HepG2 (cell line): ENCODE results near the gene ITPK1. TPM values are rescaled to one million over a fixed set of nuclear protein-coding genes. Genes with fewer than 3 reads are reported as not detected.

Source experiments
- ARID5B ChIP-seq: IDR thresholded peaks from 2 replicates; pipeline ENCODE4 v1.4.0; 2020; ENCODE audit warnings: mild to moderate bottlenecking, missing genetic modification reagents
- DNMT3B ChIP-seq: conservative IDR thresholded peaks from 2 replicates; pipeline ENCODE4 v1.6.1; 2016; ENCODE audit warnings: missing biosample characterization, control low read depth
- EED ChIP-seq: sonication (generic); formaldehyde crosslinking; IDR thresholded peaks from 2 replicates; pipeline ENCODE4 v1.5.0; 2020; ENCODE audit warnings: mild to moderate bottlenecking, missing genetic modification reagents
- HIC2 ChIP-seq: sonication (generic); formaldehyde crosslinking; IDR thresholded peaks from 2 replicates; pipeline ENCODE4 v1.9.0; 2022; ENCODE audit warnings: low read depth, missing genetic modification reagents
- ISL2 ChIP-seq: sonication (generic); formaldehyde crosslinking; IDR thresholded peaks from 2 replicates; pipeline ENCODE4 v1.5.0; 2020; ENCODE audit warnings: missing genetic modification reagents
- KAT8 ChIP-seq: IDR thresholded peaks from 2 replicates; pipeline ENCODE4 v1.6.1; 2016; ENCODE audit warnings: missing genetic modification reagents, missing compliant biosample characterization
- KLF11 ChIP-seq: IDR thresholded peaks from 2 replicates; pipeline ENCODE4 v1.6.1; 2016; ENCODE audit warnings: missing compliant biosample characterization
- KLF16 ChIP-seq, 2 experiments: sonication (generic) in 1 of 2; formaldehyde crosslinking in 1 of 2; IDR thresholded peaks; 2 replicates each; pipeline versions ENCODE4 v1.6.1 to v1.8.0; 2016 to 2023; ENCODE audit warnings: missing genetic modification reagents in 2 of 2, missing compliant biosample characterization in 1 of 2
- MEIS2 ChIP-seq: sonication (generic); formaldehyde crosslinking; IDR thresholded peaks from 2 replicates; pipeline ENCODE4 v1.9.0; 2021; ENCODE audit warnings: mild to moderate bottlenecking, missing genetic modification reagents
- MTF2 ChIP-seq: sonication (generic); formaldehyde crosslinking; IDR thresholded peaks from 2 replicates; pipeline ENCODE4 v1.5.0; 2020; ENCODE audit warnings: missing genetic modification reagents, borderline replicate concordance
- PAF1 ChIP-seq: IDR thresholded peaks from 2 replicates; pipeline ENCODE4 v1.6.1; 2016; ENCODE audit warnings: missing genetic modification reagents, missing compliant biosample characterization
- PRPF4 ChIP-seq: fragments of 200-400 bp; formaldehyde crosslinking; IDR thresholded peaks from 2 replicates; pipeline ENCODE4 v1.6.1; 2016; ENCODE audit warnings: low read length, low read depth; ENCODE audit not compliant: poor library complexity, severe bottlenecking
- SP4 ChIP-seq: sonication (generic); formaldehyde crosslinking; IDR thresholded peaks from 2 replicates; pipeline ENCODE4 v1.8.1; 2023; ENCODE audit warnings: mild to moderate bottlenecking, missing genetic modification reagents
- TARDBP ChIP-seq: sonication (generic); formaldehyde crosslinking; IDR thresholded peaks from 2 replicates; pipeline ENCODE4 v1.8.0; 2022; ENCODE audit warnings: mild to moderate bottlenecking, missing genetic modification reagents
- ZBTB14 ChIP-seq: sonication (generic); formaldehyde crosslinking; IDR thresholded peaks from 2 replicates; pipeline ENCODE4 v1.4.0; 2020; ENCODE audit warnings: missing genetic modification reagents
- ZMYM3 ChIP-seq: sonication (generic); formaldehyde crosslinking; IDR thresholded peaks from 2 replicates; pipeline ENCODE4 v1.5.1; 2020; ENCODE audit warnings: mild to moderate bottlenecking, missing genetic modification reagents
- ZNF343 ChIP-seq: sonication (generic); formaldehyde crosslinking; IDR thresholded peaks from 2 replicates; pipeline ENCODE4 v1.4.0; 2020; ENCODE audit warnings: mild to moderate bottlenecking, missing genetic modification reagents
- ZNF609 ChIP-seq: sonication (generic); formaldehyde crosslinking; IDR thresholded peaks from 2 replicates; pipeline ENCODE4 v1.4.0; 2020; ENCODE audit warnings: mild to moderate bottlenecking, missing genetic modification reagents, borderline replicate concordance
- ZNF629 ChIP-seq: sonication (generic); formaldehyde crosslinking; conservative IDR thresholded peaks from 2 replicates; pipeline ENCODE4 v1.5.0; 2020; ENCODE audit warnings: missing genetic modification reagents
- ZNF788 ChIP-seq: sonication (generic); formaldehyde crosslinking; IDR thresholded peaks from 2 replicates; pipeline ENCODE4 v1.5.0; 2020; ENCODE audit warnings: mild to moderate bottlenecking, missing genetic modification reagents, borderline replicate concordance
- polyA plus RNA-seq, 8 experiments: library from polyadenylated mRNA; depleted of rRNA in 3 of 8; stranded (reverse) in 7 of 8; unstranded in 1 of 8; fragments of >200 nt; fragmentation: Illumina TruSeq in 4 of 8; extraction: Trizol in 4 of 8; gene quantifications; 2 replicates each; pipeline versions ENCODE4 v1.2.1 to v1.2.3, GENCODE V29; 2011 to 2016; ENCODE audit warnings: low read depth in 4 of 8, missing spikeins in 1 of 8, mixed read lengths in 1 of 8; ENCODE audit not compliant: insufficient read depth in 1 of 8
- total RNA-seq, 5 experiments: library from RNA; depleted of rRNA; stranded (reverse); fragments of >200 nt; fragmentation: Illumina TruSeq; extraction: Trizol; gene quantifications; 2 replicates each; pipeline ENCODE4 v1.2.3, GENCODE V29; 2016; ENCODE audit warnings: low read depth in 1 of 5

ITPK1 gene
- total and polyA plus RNA-seq, 2 of the 13 experiments (the other 11 are each of a cell fraction or from before 2014, with no cell fraction given) = 20.5 to 47.5 TPM

- TF ChIP-seq TARDBP = peak; percentile 96
- TF ChIP-seq MTF2 (CRISPR knock-in tag) = no peak
- no peak for TF ChIP-seq DNMT3B (CRISPR knock-in tag)
- TF ChIP-seq ZNF609 (CRISPR knock-in tag) = peak; percentile 94
- no peak for TF ChIP-seq PAF1 (CRISPR knock-in tag)
- TF ChIP-seq MEIS2 (CRISPR knock-in tag) = peak; percentile 84
- TF ChIP-seq ZNF343 (CRISPR knock-in tag) = 0 out of 2 replicates have a peak, but pooled peaks have one; percentile 56
- TF ChIP-seq ZNF788 = peak; percentile 72; the same call in 1 of the 2 replicates
- peak; percentile 76 for TF ChIP-seq KAT8
- TF ChIP-seq ZMYM3 (CRISPR knock-in tag) = peak; percentile 47; the same call in 1 of the 2 replicates
- no peak for TF ChIP-seq EED (CRISPR knock-in tag)
- no peak for TF ChIP-seq SP4 (CRISPR knock-in tag)
- TF ChIP-seq KLF16 (CRISPR knock-in tag; IDR thresholded peaks at IDR 0.05) = no peak; a peak in 1 of 4 replicates
- no peak for TF ChIP-seq ZBTB14 (CRISPR knock-in tag)
- peak; percentile 83 for TF ChIP-seq ISL2 (CRISPR knock-in tag)
- TF ChIP-seq HIC2 (CRISPR knock-in tag) = peak; percentile 82
- TF ChIP-seq ARID5B (CRISPR knock-in tag) = peak; percentile 98
- no peak for TF ChIP-seq PRPF4
- TF ChIP-seq ZNF629 (CRISPR knock-in tag) = peak; percentile 29; the same call in 1 of the 2 replicates
- no peak; the same call in 1 of the 2 replicates for TF ChIP-seq KLF11 (CRISPR knock-in tag)
Measured at GRCh38 chr14:92984896-92985295, 130.8 kb downstream of the ITPK1 start (continued).
